Choroid plexus epithelial cell (primary cell): ENCODE measurements around the gene EXOC6B.

ENCODE experiments used
- DNase-seq: peaks from one replicate; pipeline ENCODE4 v3.0.0-alpha.2; 2010; ENCODE audit warnings: low read depth
- H3K4me3 ChIP-seq: 2 replicates; pipeline ENCODE4 v1.5.1; 2011; ENCODE audit warnings: low read depth, mild to moderate bottlenecking, control low read depth, low read length, moderate library complexity
- TF ChIP-seq, protein P1 (sequence below): conservative IDR thresholded peaks from 2 replicates; pipeline ENCODE4 v1.5.1; 2011; ENCODE audit warnings: low read depth, mild to moderate bottlenecking, control low read depth, inconsistent platforms, low read length, moderate library complexity

The EXOC6B gene

GRCh38 chr2:72130659-72131360, 695.0 kb downstream of the EXOC6B start:
- no peak for DNase-seq
- no peak overlapping the region for H3K4me3 ChIP-seq
- TF ChIP-seq, protein P1, sequence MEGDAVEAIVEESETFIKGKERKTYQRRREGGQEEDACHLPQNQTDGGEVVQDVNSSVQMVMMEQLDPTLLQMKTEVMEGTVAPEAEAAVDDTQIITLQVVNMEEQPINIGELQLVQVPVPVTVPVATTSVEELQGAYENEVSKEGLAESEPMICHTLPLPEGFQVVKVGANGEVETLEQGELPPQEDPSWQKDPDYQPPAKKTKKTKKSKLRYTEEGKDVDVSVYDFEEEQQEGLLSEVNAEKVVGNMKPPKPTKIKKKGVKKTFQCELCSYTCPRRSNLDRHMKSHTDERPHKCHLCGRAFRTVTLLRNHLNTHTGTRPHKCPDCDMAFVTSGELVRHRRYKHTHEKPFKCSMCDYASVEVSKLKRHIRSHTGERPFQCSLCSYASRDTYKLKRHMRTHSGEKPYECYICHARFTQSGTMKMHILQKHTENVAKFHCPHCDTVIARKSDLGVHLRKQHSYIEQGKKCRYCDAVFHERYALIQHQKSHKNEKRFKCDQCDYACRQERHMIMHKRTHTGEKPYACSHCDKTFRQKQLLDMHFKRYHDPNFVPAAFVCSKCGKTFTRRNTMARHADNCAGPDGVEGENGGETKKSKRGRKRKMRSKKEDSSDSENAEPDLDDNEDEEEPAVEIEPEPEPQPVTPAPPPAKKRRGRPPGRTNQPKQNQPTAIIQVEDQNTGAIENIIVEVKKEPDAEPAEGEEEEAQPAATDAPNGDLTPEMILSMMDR = no peak

DNA sequence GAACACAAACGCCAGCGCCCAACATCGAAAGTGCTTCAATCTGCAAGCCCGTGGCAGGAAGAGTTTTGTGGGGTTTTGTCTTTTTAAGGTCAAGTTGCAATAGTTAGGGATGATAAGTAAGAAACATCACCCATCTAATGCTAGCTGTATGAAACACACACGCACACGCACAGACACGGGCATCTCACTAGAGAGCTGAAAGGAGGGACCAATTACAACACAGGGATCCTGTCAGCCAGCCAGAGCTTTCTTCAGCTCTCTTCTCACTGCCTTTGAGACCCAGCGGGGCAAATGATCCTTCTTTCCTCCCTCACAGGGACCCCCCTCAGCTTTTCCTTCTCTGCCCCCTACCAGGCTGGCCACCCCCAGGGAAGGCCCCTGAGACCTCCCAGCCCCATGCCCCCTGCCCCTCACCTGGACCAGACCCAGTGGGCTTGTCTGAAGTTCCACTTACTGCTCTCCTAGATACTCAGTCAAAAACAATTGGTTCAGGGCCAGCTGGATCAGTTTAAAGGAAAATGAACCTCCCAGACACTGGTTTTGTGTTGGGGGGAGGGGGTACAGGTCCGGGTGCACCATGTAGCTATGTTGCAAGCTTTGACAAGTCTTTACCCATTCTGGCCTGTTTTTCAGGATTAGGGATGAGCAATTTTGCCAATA, 696.0 kb downstream of the EXOC6B start:
- TF ChIP-seq, protein P1 = no peak
- DNase-seq = no peak
- no peak overlapping the region for H3K4me3 ChIP-seq

- TF ChIP-seq, protein P1 = no peak
- DNase-seq = no peak
- H3K4me3 ChIP-seq = no peak overlapping the region
Observed at GRCh38 chr2:72128843-72129227, 697.0 kb downstream of the EXOC6B start.

DNA sequence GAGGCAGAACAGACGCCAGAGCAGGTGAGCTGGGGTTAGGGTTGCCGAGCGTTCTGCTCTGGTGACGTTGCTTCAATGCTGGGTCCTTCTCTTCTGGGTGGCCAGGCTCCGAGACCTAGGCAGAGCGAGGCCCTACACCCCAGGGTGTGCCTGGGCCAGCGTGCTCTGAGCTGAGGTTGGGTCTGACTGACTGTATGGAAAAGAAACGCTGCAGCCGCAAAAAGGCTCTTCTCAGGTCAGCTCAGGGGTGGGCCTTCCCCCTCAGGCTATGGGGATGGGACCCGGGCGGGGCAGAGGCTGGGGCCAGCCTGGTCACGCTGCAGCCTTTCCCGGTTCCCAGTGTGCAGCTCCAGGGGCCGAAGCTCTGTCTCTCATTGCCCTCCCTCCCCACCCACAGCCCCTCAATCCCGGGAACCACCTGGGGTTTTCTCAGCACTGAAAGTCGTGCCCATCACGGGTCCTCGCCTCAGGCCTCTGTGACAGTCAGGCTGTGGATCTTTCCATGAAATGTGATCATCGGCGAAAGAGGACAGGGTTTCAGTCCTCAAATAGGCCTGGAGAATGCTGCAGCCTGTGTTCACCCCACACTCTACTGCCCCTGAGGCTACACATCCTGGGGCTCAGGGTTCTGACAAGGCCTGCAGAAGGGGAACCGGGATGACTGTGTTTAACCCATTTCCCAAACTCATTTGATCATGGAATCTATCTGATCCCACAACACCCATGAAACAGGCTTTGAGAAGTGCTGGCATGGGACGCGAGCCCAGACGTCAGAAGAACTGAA, 697.6 kb downstream of the EXOC6B start:
- H3K4me3 ChIP-seq = no peak overlapping the region
- no peak for DNase-seq
- TF ChIP-seq, protein P1 = no peak

- DNase-seq = no peak
- H3K4me3 ChIP-seq = no peak overlapping the region
- TF ChIP-seq, protein P1 = no peak
Observed at GRCh38 chr2:72127401-72128058, 698.3 kb downstream of the EXOC6B start.

DNA sequence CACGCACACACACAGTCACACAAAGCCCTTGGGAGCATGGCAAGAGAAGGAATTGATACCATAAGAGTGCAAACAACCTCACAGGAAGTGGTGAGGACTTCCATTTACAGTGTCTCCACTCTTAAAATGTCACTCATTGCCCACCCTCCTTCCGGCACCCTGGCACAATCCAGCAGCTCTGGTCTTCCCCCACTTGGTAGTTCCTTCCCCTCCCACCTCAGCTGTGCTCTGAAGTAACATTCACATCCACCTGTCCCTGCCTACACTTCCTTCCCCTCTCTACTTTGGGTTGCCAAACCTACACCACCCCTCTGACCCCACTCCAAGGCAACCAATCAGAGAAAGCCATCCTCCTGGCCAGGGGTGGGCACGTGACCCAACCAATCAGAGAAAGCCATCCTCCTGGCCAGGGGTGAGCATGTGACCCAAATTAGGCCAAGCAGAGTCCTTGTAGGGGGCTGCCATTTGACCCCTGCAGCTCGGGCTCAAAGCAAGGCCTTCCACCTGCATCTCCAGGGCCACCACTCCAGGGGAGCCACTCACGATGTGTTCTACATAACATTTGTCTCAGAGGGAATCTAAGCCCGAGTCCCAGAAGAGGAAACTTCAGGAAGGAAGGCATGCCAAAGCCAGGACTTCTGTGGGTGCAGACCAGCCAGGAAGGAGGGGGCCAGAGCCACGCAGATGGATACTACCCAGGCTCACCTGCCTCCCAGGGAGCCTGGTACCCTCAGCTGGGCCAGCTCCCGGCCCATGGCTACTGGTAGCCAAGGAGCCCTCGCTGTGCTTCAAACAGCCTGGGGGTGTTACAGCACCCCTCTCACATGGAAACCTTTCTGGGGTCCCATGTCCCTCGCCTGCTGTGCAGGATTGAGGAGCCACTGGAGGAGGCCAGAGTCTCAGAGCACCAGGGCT, 699.4 kb downstream of the EXOC6B start:
- TF ChIP-seq, protein P1 = no peak
- DNase-seq = no peak
- no peak overlapping the region for H3K4me3 ChIP-seq
